ENCODE measurements around the gene CASK.

DNA sequence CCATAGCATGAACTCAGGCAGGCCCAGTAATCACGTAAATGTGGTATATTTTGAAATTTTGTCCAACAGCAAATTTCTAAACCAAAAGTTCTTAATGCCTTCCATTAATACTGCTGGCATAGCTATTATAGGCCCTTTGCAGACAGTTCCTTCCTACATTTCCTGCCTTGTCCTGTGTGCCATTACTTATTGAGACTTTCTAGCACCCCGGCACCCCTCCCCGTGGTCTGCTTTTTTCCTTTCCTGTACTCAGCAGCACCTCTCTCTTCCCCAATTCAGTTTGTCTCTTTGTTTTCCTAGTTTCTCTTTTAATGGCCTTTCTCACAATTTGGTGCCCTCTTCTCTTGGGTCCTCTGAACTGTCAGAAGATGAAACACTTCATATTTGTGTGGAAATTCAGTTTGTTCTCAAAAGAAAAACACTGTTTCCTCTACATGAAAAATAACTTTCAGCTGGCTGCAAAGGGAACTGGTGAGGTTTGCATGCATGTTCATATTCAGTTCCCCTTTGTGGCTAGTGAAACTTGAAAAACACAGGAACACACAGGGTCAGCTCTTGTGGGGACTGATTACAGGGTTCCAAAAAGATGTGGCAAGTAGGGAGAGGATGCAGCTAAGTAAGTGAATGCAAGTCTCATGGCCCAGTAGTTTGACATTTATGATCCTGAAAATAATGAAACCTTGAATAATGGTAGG lies 217.5 kb downstream of the CASK start:
- TF ChIP-seq FOXA1 (IDR thresholded peaks at IDR 0.05) = no peak
- TF ChIP-seq, protein P1, sequence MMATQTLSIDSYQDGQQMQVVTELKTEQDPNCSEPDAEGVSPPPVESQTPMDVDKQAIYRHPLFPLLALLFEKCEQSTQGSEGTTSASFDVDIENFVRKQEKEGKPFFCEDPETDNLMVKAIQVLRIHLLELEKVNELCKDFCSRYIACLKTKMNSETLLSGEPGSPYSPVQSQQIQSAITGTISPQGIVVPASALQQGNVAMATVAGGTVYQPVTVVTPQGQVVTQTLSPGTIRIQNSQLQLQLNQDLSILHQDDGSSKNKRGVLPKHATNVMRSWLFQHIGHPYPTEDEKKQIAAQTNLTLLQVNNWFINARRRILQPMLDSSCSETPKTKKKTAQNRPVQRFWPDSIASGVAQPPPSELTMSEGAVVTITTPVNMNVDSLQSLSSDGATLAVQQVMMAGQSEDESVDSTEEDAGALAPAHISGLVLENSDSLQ (IDR thresholded peaks at IDR 0.05) = no peak
- no peak for TF ChIP-seq SUZ12 (IDR thresholded peaks at IDR 0.05)
- TF ChIP-seq ZNF384 (IDR thresholded peaks at IDR 0.05) = no peak
- no peak for TF ChIP-seq CTBP1 (IDR thresholded peaks at IDR 0.05; ENCODE audit: borderline replicate concordance)
- no peak for TF ChIP-seq SP1 (IDR thresholded peaks at IDR 0.05)
- TF ChIP-seq FOXM1 (IDR thresholded peaks at IDR 0.05; ENCODE audit: borderline replicate concordance) = no peak
- no peak for TF ChIP-seq L3MBTL2 (conservative IDR thresholded peaks at IDR 0.05)
- TF ChIP-seq LEF1 (IDR thresholded peaks at IDR 0.05; ENCODE audit: borderline replicate concordance) = no peak
- no peak for TF ChIP-seq TARDBP (IDR thresholded peaks at IDR 0.05)
- no peak for TF ChIP-seq ARNT (IDR thresholded peaks at IDR 0.05)
